Heart right ventricle (tissue), 16 donors: ENCODE measurements around the gene PRAMEF12. TPM values are rescaled to one million over a fixed set of nuclear protein-coding genes. Genes with fewer than 3 reads are reported as not detected.

Source experiments
- ATAC-seq, 8 donors: fragments of 200-7000 bp; cut with Tn5 transposase; one replicate each; pipeline ENCODE4 v1.9.1; 2020; ENCODE audit warnings: mild to moderate bottlenecking in 8 of 8, moderate library complexity in 8 of 8, moderate number of reproducible peaks in 1 of 8
- DNase-seq, 2 donors: peaks; one replicate each; pipeline ENCODE4 v3.0.0-alpha.2; 2020
- H3K27ac ChIP-seq, 10 donors: fragments of 200-600 bp; sonication (generic) in 2 of 10; one replicate each; pipeline versions ENCODE4 v1.5.0 to v1.8.0; 2020 to 2022; ENCODE audit warnings: mild to moderate bottlenecking in 3 of 10
- H3K27me3 ChIP-seq, 7 donors: fragments of 200-600 bp; one replicate each; pipeline ENCODE4 v1.8.0; 2021 to 2022; ENCODE audit warnings: mild to moderate bottlenecking in 2 of 7
- H3K36me3 ChIP-seq, 9 donors: fragments of 200-600 bp; sonication (generic) in 1 of 9; one replicate each; pipeline versions ENCODE4 v1.5.0 to v1.8.0; 2020 to 2022; ENCODE audit warnings: mild to moderate bottlenecking in 2 of 9
- H3K4me1 ChIP-seq, 9 donors: fragments of 200-600 bp; sonication (generic) in 1 of 9; one replicate each; pipeline versions ENCODE4 v1.5.0 to v1.8.0; 2020 to 2022; ENCODE audit warnings: mild to moderate bottlenecking in 4 of 9
- H3K4me3 ChIP-seq, 10 donors: fragments of 200-600 bp; sonication (generic) in 2 of 10; one replicate each; pipeline versions ENCODE4 v1.5.0 to v1.8.0; 2020 to 2022; ENCODE audit warnings: mild to moderate bottlenecking in 7 of 10, moderate library complexity in 2 of 10
- H3K9me3 ChIP-seq, 11 donors: fragments of 200-600 bp in 10 of 11; sonication (generic) in 2 of 11; one replicate each; pipeline versions ENCODE4 v1.5.0 to v1.8.0; 2013 to 2022; ENCODE audit warnings: mild to moderate bottlenecking in 2 of 11, control low read depth in 1 of 11, moderate library complexity in 1 of 11
- CTCF ChIP-seq, 9 donors: fragments of 200-600 bp; sonication (generic) in 2 of 9; IDR thresholded peaks; one replicate each; pipeline versions ENCODE4 v1.5.0 to v1.8.0; 2021 to 2022; ENCODE audit warnings: antibody characterized with exemption in 9 of 9, mild to moderate bottlenecking in 5 of 9, moderate library complexity in 1 of 9
- WGBS, 2 donors: extraction: QIAGEN DNeasy Blood & Tissue Kit; methylation state at CpG; one replicate each; pipeline ENCODE4 v1.1.7; 2013; ENCODE audit warnings: inconsistent platforms in 1 of 2; 5-methylcytosine and 5-hydroxymethylcytosine counted together
- intact Hi-C, 10 donors: fragments of 100-400 bp; cut with DNase I; formaldehyde crosslinking; loops; one replicate each; pipeline versions ENCODE4 v1.11.1 to v1.14.2; 2022
- polyA plus RNA-seq, 2 donors: library from polyadenylated mRNA; stranded (reverse); fragments of 200-250 nt; gene quantifications; one replicate each; pipeline ENCODE4 v1.2.3, GENCODE V29; 2013
- total RNA-seq, 10 donors: library from RNA; stranded (reverse); fragmentation: NEBNext Ultra II Directional in 3 of 10; extraction: Animal tissue kit (Norgen Biotek cat#: 25700) in 3 of 10; gene quantifications; one replicate each; pipeline versions ENCODE4 v1.2.1 to v1.2.4, GENCODE V29; 2021 to 2023
- donor health status: Arrhythmogenic right ventricular cardiomyopathy.
- donor health status: ischemic (EF 13 %, LVEDD 7.1; RV severe dilation, severe dysfunction).
- donor health status: healthy with polysubstance abuse.
- donor health status: DM: no; HTN: yes; CAD: no.
- donor health status: DM: no; HTN: no; CAD: no.
- donor health status: ischemic (EF 25% LVEDD 6.9; RV normal size, moderate dysfunction).
- donor health status: ischemic (EF 25% LVEDD 5.7; RV mildly dilated, moderate dysfunction).
- donor health status: healthy.
- donor health status: DM: yes; HTN: yes; CAD: no.
- donor health status: Ischemic cardiomyopathy.
- donor health status: ischemic (EF 35%, LVEDD 5.7; RV mildly dilated, moderate dysfunction).
- donor health status: nonischemic (EF 11% LVEDD 7.7; RV severe dilation, severe dysfunction).
- donor health status: DM: yes; HTN: yes; CAD: no.
- donor health status: PGD.
- donor health status: ischemic (EF 29% LVEDD 5.4; RV normal size, mild dysfunction).
- donor health status: nonischemic (EF 23%, LVEDD 6.1; RV moderate dilation, normal function).

PRAMEF12 gene
- total and polyA plus RNA-seq, 12 donors: not detected

GRCh38 chr1:12738934-12739333 lies 34.6 kb upstream of the PRAMEF12 start:
- Histone ChIP-seq H3K36me3 (no peaks in the 10 kb centered on the region), H3K9me3 (peaks cover 0 to 21% (median 0%) of the 10 kb centered on the region in 11 donors), H3K27me3 (peaks cover 0 to 38% (median 10%) of the 10 kb centered on the region in 7 donors), H3K4me1 (no peaks in the 10 kb centered on the region), H3K27ac (no peak overlapping the region), H3K4me3 (no peak overlapping the region)
- intact Hi-C loops: loop anchor here in 1 of 10 donors (5.0 kb wide), 1 partner anchor 1262 kb away; the partner anchor contains the start of gene DISP3
- DNase-seq (no peak), ATAC-seq (no peak)
- WGBS, 2 donors: 89 to 95% methylated on average over 1 of the region's 1 CpG
- no peak for TF ChIP-seq CTCF (IDR thresholded peaks at IDR 0.05)

GRCh38 chr1:12739613-12740012 lies 33.9 kb upstream of the PRAMEF12 start:
- H3K27ac ChIP-seq: no peak overlapping the region
- 74 to 80% methylated on average over 5 of the region's 5 CpGs for WGBS, 2 donors
- no peak for DNase-seq
- no peaks in the 10 kb centered on the region for H3K4me1 ChIP-seq
- TF ChIP-seq CTCF (IDR thresholded peaks at IDR 0.05): no peak
- intact Hi-C loops: loop anchor here in 1 of 10 donors (5.0 kb wide), 1 partner anchor 1262 kb away; the partner anchor contains the start of gene DISP3
- H3K27me3 ChIP-seq: peaks cover 0 to 37% (median 12%) of the 10 kb centered on the region in 7 donors
- peaks cover 0 to 21% (median 0%) of the 10 kb centered on the region in 11 donors for H3K9me3 ChIP-seq
- H3K36me3 ChIP-seq: no peaks in the 10 kb centered on the region
- no peak for ATAC-seq
- H3K4me3 ChIP-seq: no peak overlapping the region

DNA sequence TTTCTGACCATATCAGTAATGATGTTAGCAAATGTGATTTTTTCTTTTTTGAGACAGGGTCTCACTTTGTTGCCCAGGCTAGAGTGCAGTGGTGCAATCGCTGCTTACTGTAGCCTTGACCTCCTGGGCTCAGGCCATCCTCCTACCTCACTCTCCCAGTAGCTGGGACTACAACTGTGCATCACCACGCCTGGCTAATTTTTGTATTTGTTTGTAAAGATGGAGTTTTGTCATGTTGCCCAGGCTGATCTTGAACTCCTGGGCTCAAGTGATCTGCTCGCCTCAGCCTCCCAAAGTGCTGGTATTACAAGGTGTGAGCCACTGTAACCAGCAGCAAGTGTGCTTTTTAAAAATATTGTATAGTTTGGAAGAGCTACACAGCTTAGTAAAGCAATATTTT lies 31.6 kb upstream of the PRAMEF12 start:
- WGBS, 2 donors: 72 to 77% methylated on average over 3 of the region's 3 CpGs
- H3K4me1 ChIP-seq: no peaks in the 10 kb centered on the region
- peaks cover 0 to 7% (median 0%) of the 10 kb centered on the region in 11 donors for H3K9me3 ChIP-seq
- no peak overlapping the region for H3K27ac ChIP-seq
- TF ChIP-seq CTCF (IDR thresholded peaks at IDR 0.05): no peak
- intact Hi-C loops: no loop called here
- H3K4me3 ChIP-seq: no peak overlapping the region
- no peaks in the 10 kb centered on the region for H3K36me3 ChIP-seq
- DNase-seq: no peak
- peaks cover 0 to 37% (median 7%) of the 10 kb centered on the region in 7 donors for H3K27me3 ChIP-seq
- no peak for ATAC-seq

GRCh38 chr1:12745126-12745991 lies 28.2 kb upstream of the PRAMEF12 start:
- WGBS, 2 donors: 63 to 71% methylated on average over 3 of the region's 3 CpGs
- no peak for DNase-seq
- TF ChIP-seq CTCF (IDR thresholded peaks at IDR 0.05): no peak
- Histone ChIP-seq H3K9me3 (peaks cover 0 to 35% (median 24%) of the 10 kb centered on the region in 11 donors), H3K4me3 (no peak overlapping the region), H3K27me3 (peaks cover 0 to 38% (median 7%) of the 10 kb centered on the region in 7 donors), H3K36me3 (no peaks in the 10 kb centered on the region), H3K4me1 (no peaks in the 10 kb centered on the region), H3K27ac (no peak overlapping the region)
- no peak for ATAC-seq
- intact Hi-C loops: no loop called here
